ENCODE data around the gene FLACC1.
A peak's percentile ranks its signal among the peaks of the same experiment; 100 is the strongest.

FLACC1 gene

DNA sequence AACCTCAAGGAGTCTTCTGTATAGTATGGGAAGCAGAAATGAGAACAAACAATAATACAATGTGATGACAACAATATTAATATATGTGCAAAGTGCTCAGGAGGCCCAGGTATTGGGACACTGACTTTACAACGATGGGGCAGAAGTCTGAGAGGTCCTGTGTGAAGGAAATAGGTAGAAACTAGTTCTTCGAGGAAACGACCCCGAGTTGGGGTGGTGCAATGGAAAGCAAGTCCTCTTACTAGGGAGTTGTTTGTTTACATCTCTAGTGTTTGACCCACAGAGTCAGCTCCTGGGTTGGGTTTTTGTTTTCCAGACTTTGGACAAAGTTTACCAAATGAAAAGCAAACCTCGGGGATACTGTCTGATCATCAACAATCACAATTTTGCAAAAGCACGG lies 80.6 kb downstream of the FLACC1 start:
- TF ChIP-seq GATA1 (IDR thresholded peaks at IDR 0.05; ENCODE audit: low read depth, low read length) = no peak
- TF ChIP-seq POLR2A (IDR thresholded peaks at IDR 0.05; ENCODE audit: low read length) = no peak
- DNase-seq = no peak

DNA sequence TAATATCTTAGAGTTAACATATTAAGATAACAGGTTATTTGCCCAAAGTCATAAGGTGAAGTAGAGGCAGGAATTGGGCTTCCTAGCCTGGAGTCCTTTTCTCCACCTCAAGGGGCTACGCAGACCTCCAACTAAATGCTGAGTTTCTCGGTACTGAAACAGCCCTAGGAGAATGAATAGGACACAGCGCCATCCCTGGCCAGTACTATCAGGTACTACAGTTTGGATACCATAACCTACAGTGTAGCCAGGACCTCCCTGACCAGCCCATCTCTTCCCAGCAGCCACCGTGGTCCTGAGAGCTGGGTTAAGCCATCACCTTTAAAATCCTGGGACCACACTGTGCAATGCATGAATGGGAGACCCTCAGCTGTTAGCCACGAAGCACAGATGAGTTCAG lies 81.2 kb downstream of the FLACC1 start:
- DNase-seq = no peak
- no peak for TF ChIP-seq POLR2A (IDR thresholded peaks at IDR 0.05; ENCODE audit: low read length)
- no peak for TF ChIP-seq GATA1 (IDR thresholded peaks at IDR 0.05; ENCODE audit: low read depth, low read length)

DNA sequence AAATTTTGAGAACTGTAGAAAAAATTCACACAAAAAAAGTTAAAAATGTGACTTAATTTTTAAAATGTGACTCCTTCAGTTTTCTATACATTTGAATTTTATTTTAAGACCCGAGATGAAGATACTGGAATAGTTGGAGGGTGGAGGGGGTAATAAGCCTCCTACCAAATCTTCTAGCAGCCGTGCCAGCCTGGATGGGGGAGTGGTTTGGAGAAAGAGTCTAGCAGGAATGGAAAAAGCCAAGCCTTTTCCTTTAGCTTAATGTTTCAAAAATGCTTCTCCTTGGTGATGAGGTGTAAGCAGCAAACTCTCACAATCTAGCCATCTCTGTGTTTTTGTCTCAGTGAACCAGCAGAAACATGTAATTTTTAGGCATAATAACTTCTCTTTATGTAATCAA lies 82.1 kb downstream of the FLACC1 start:
- TF ChIP-seq POLR2A (IDR thresholded peaks at IDR 0.05; ENCODE audit: low read length) (no peak), GATA1 (IDR thresholded peaks at IDR 0.05; ENCODE audit: low read depth, low read length) (no peak)
- no peak for DNase-seq

DNA sequence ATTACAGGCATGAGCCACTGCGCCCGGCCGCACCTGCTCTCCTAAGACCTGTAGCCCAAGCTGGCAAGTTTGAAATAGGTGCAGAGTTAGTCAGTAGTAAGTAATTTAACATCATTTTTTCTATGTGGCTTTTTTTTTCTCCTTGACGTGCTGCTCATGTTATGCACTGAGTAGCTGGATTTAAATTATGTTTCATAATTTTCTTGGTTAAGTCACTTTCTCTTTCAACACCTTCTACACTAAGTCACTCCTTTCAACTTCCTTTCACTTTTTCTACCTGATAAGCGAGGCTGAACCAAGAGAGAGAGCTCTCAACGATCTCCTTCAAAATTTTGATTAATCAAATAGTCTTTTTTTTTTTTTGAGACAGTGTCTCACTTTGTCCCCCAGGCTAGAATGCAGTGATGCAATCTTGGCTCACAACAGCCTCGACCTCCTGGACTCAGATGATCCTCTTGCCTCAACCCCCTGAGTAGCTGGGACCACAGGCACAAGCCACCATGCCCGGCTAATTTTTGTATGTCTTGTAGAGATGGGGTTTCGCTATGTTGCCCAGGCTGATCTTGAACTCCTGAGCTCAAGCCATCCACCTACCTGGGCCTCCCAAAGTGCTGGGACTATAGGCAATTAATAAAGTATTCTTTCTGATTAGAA lies 83.7 kb downstream of the FLACC1 start:
- no peak for DNase-seq
- TF ChIP-seq POLR2A (IDR thresholded peaks at IDR 0.05; ENCODE audit: low read length) = no peak
- TF ChIP-seq GATA1 (IDR thresholded peaks at IDR 0.05; ENCODE audit: low read depth, low read length) = no peak

DNA sequence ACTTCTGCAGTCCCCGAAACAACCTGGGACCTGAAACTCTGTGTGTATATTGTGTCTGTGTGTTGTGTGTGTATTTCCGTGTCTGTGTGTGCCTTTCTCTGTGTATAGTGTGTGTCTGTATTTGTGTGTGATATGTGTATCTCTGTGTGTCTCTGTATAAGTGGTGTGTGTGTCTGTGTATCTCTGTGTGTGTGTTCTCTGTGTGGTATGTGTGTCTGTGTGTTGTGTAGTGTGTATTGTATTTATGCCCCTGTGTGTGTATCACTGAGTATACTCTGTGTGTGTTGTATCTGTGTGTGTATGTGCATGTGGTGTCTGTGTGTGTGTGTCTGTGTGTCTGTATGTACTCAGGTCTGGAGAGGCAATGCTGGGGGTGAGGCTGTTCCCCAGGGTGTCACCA lies 85.2 kb downstream of the FLACC1 start:
- DNase-seq = no peak
- no peak for TF ChIP-seq POLR2A (IDR thresholded peaks at IDR 0.05; ENCODE audit: low read length)
- no peak for TF ChIP-seq GATA1 (IDR thresholded peaks at IDR 0.05; ENCODE audit: low read depth, low read length)

DNA sequence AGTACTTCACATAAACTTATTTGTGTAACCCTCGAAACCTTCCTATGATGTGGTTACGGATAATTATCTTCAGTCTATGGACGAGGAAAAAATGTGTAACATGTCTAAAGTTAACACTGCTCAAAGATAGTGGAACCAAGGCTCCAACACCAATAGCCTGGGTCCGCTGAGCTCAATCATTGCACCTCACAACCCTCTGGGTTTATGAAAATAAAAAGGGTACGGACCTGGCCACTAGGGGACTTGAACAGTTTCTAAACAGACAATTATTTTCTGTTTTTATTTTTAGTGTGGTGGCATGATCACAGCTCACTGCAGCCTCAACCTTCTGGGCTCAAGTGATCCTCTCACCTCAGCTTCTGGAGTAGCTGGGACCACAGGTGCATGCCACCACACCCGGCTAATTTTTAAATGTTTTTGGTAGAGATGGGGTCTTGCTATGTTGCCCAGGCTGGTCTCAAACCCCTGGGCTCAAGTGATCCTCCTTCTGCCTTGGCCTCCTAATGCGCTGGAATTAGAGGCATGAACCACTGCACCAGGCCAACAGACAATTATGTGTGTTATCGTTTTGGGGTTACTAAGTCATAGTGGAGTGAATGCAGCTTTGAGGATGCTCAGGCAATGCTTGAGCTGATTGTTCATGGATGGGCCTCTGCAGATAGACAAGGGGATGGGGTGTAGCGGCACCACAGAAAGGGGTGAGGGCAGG lies 86.7 kb downstream of the FLACC1 start:
- TF ChIP-seq POLR2A (IDR thresholded peaks at IDR 0.05; ENCODE audit: low read length) (no peak), GATA1 (IDR thresholded peaks at IDR 0.05; ENCODE audit: low read depth, low read length) (no peak)
- DNase-seq = no peak

DNA sequence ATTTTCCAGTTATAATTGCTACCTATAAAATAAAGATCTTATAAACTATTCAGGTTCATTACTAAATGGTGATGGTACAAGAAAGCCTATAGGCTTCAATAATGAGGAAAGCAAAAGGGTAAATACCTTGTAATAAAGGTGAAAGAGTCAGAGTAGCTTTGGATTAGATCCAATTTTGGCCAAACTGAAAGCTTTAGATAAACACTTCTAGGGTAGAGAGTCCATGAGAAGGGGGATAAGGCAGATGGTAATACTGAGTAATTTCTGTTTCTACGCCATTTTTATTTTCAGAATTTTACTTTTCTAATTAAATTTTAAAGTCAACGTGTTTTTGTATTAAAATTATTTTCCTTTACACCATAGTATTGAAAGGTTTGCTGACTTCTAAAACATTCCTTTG lies 87.4 kb downstream of the FLACC1 start:
- TF ChIP-seq POLR2A (IDR thresholded peaks at IDR 0.05; ENCODE audit: low read length) (no peak), GATA1 (IDR thresholded peaks at IDR 0.05; ENCODE audit: low read depth, low read length) (no peak)

DNA sequence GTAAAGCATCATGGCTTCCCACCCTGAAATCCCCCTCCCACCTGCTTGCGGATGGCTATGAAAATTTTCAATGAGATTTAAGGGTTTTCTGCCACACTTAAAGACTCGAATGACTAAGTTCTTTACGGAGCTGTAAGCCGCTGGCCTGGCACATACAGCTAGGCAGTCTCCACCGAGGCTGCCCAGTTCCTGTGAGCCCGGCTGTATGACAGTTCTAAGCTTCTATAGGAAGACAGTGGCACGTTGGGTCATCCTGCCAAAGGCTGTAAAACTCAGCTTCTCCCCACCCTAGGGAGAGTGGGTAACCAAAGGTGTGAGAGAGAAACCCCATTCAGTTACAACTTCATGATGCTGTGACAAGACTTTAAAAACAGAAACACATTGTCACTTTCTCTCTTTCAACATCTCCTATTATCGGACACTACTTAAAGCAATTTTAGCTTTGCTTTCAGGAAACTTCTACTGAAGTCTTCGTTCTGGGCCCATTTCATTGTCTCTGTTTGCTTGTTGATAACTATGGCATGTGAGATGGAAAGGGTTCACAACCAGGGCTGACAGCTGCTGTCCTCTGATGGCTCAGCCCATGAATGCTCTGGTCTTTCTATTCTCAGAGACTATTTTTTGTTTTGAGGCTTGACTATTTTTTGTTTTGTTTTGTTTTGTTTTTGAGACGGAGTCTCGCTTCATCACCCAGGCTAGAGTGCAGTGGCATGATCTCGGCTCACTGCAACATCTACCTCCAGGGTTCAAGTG lies 89.7 kb downstream of the FLACC1 start:
- no peak for DNase-seq
- TF ChIP-seq GATA1 (IDR thresholded peaks at IDR 0.05; ENCODE audit: low read depth, low read length) (no peak), POLR2A (IDR thresholded peaks at IDR 0.05; ENCODE audit: low read length) (no peak)

More for the DNA sequence above, 87.4 kb downstream of the FLACC1 start:
- DNase-seq = peak; percentile 63

DNA sequence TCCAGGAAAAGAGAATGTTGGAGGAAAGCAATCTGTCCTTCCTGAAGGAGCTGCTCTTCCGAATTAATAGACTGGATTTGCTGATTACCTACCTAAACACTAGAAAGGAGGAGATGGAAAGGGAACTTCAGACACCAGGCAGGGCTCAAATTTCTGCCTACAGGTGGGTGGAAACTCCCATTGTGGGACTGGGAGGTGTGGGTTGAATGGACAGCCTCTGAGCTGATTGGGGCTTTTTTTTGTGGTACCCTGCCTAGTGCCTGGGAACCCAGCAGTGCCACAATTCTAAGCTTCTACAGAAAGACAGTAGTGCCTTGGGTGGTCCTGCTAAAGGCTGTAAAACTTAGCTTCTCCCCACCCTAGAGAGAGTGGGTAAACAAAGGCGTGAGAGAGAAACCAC lies 90.5 kb downstream of the FLACC1 start:
- no peak for TF ChIP-seq GATA1 (IDR thresholded peaks at IDR 0.05; ENCODE audit: low read depth, low read length)
- no peak for DNase-seq

DNA sequence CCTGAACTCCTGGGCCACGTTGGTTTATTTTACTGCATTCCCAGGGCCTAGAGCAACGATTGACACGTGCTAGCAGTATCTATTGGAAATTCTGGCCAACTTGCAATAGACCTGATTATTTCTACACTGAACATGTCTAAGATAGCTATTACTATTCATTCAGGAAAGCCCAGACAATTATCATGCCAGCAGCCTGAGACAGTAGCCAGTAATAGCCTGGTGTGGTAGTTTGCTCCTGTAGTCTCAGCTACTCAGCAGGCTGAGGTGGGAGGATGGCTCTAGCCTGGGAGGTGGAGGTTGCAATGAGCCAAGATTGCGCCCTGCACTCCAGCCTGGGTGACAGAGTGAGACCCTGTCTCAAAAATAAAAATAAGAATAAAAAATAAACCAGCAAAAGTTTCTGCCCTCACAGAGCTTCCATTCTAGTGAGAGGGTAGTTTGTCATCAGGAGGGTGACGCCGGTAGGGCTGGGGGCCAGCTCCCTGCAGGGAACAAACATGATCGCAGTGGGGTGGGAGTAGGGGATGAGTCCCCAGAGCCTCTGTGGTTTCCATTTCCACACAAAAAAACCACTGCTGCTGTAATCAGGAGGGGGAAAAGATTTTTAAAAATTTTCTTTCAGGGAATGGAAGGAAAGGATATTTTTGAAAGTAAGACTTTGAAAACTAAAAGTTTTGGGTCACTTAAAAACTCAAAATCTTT lies 92.5 kb downstream of the FLACC1 start:
- TF ChIP-seq POLR2A (IDR thresholded peaks at IDR 0.05; ENCODE audit: low read length) (no peak), GATA1 (IDR thresholded peaks at IDR 0.05; ENCODE audit: low read depth, low read length) (no peak)
- DNase-seq = no peak

DNA sequence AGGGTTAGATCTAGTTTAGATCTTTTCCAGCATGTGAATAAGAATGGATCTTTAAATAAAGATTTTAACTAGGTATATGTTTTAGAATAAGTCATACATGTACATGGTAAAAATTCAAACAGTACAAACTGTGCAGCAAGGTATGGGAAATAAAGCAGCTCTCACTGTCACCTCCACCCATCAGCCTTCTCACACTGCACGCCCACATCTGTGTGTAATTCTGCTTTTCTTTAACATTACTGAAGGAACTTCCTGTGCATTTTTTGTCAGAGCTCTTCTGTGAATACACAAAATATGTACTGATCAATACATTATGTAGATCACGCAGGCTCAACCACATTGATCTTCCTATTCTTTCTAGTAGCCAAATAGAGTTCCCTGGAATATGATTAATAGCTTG lies 93.4 kb downstream of the FLACC1 start:
- no peak for DNase-seq
- TF ChIP-seq GATA1 (IDR thresholded peaks at IDR 0.05; ENCODE audit: low read depth, low read length) (no peak), POLR2A (IDR thresholded peaks at IDR 0.05; ENCODE audit: low read length) (no peak)

DNA sequence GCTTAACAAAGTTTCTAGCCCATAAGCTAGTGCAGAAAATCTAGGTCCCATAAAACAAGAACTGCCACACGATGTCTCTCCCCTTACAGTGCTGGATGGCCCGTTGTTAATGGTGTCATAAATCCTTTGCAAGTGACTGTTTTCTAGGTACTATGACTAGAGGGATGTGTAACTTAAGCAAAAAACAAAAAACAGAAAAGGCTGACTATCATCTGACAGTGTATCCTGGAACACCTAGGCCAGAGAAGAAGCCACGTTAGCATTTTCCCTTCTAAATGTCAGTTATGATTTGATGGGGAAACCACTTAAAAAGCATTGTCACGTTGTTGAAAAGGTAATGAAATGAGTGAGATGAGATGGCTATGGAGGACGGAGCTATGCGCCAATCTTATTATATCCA lies 94.4 kb downstream of the FLACC1 start:
- no peak for DNase-seq
- TF ChIP-seq POLR2A (IDR thresholded peaks at IDR 0.05; ENCODE audit: low read length) (no peak), GATA1 (IDR thresholded peaks at IDR 0.05; ENCODE audit: low read depth, low read length) (no peak)

DNA sequence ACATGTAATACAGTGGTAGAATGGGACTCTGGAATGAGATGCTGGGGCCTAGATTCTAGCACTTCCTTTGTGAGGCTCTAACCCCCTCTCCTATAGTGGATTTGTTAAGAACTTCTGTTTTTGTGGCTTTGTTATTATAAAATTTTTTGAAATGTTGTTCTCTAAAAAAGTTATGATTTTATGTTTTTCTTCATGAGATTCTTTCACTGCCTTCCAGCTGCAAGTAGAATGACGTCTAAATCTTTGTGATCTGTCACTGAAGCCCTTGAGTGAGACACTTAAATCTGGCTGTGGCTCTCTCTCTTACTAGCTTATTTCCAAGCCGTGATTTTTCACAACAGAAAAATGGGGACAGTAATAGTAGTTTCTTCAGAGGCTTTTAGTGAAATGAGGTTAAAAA lies 95.2 kb downstream of the FLACC1 start:
- no peak for DNase-seq
- TF ChIP-seq POLR2A (IDR thresholded peaks at IDR 0.05; ENCODE audit: low read length) (no peak), GATA1 (IDR thresholded peaks at IDR 0.05; ENCODE audit: low read depth, low read length) (no peak)

DNA sequence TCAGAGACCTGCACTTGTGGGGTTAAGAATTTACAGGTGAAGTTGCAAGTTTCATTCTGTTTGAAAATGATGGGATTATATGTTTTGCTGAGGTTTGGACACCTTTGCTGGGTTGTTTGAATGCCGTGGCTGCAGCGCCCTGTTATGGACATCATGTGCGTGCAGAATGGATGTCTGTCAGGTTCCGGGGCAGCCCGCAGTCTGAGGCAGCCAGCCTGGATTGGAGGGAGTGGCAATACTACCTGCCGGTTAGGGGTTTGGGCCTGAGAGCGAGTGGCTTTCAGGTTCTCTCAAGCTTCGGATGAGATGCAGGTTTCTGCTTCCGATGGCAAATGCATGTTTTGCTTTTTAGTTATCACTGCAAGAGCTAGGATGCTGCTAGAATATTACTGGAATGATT lies 95.7 kb downstream of the FLACC1 start:
- DNase-seq = no peak
- TF ChIP-seq POLR2A (IDR thresholded peaks at IDR 0.05; ENCODE audit: low read length) = no peak
- TF ChIP-seq GATA1 (IDR thresholded peaks at IDR 0.05; ENCODE audit: low read depth, low read length) = no peak

Data from erythroblast (primary cell).